ENCODE results near the gene BTBD19. TPM values are rescaled to one million over a fixed set of nuclear protein-coding genes. Genes with fewer than 3 reads are reported as not detected.
"Not testable (repeated sequence)": the region's sequence is repeated elsewhere in the genome, so short reads cannot be mapped to it uniquely, and the experiment has no call there.

BTBD19 gene
- total RNA-seq, 1 donor from 2014 or later: 10.4 TPM

DNA sequence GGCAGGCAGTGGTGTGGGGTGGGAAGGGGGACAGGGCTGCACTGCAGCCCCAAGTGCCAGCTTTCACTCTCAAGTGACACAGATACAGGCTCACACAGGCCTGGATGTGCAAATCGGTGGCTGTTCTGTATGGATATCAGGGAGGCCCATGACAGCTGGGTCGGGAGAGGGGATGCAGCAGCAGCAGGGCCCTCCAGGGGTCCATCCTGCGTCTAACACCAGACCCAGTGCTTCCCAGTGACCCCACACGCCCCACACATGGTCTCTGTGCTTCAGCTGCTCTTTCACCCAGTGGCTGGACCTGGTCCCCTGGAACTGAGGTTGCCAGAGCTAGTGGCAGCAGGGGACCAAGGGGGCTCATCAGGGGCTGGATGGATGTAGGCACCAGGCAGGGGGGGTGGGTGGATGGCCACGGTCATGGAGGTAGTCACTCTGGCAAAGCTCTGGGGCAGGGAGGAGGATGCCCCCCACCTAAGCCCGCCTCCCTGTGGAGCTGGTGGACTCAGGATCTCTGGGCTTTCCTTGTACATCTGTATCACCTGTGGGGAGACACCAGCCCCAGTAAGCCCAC lies 13.9 kb downstream of the BTBD19 start:
- Mint-ChIP-seq H3K4me1 (ENCODE audit: unreplicated experiment) (peaks cover 16% of the 10 kb centered on the region), H3K4me3 (ENCODE audit: unreplicated experiment) (no peak overlapping the region), H3K27ac (ENCODE audit: unreplicated experiment) (no peak overlapping the region), H3K27me3 (ENCODE audit: unreplicated experiment) (peaks cover 10% of the 10 kb centered on the region), H3K9me3 (ENCODE audit: unreplicated experiment) (no peaks in the 10 kb centered on the region), H3K36me3 (ENCODE audit: low read depth, unreplicated experiment) (no peaks in the 10 kb centered on the region)
- TF ChIP-seq, protein P1, sequence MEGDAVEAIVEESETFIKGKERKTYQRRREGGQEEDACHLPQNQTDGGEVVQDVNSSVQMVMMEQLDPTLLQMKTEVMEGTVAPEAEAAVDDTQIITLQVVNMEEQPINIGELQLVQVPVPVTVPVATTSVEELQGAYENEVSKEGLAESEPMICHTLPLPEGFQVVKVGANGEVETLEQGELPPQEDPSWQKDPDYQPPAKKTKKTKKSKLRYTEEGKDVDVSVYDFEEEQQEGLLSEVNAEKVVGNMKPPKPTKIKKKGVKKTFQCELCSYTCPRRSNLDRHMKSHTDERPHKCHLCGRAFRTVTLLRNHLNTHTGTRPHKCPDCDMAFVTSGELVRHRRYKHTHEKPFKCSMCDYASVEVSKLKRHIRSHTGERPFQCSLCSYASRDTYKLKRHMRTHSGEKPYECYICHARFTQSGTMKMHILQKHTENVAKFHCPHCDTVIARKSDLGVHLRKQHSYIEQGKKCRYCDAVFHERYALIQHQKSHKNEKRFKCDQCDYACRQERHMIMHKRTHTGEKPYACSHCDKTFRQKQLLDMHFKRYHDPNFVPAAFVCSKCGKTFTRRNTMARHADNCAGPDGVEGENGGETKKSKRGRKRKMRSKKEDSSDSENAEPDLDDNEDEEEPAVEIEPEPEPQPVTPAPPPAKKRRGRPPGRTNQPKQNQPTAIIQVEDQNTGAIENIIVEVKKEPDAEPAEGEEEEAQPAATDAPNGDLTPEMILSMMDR (IDR thresholded peaks at IDR 0.05; ENCODE audit: unreplicated experiment): no peak
- no peak for DNase-seq (ENCODE audit: low spot score)

DNA sequence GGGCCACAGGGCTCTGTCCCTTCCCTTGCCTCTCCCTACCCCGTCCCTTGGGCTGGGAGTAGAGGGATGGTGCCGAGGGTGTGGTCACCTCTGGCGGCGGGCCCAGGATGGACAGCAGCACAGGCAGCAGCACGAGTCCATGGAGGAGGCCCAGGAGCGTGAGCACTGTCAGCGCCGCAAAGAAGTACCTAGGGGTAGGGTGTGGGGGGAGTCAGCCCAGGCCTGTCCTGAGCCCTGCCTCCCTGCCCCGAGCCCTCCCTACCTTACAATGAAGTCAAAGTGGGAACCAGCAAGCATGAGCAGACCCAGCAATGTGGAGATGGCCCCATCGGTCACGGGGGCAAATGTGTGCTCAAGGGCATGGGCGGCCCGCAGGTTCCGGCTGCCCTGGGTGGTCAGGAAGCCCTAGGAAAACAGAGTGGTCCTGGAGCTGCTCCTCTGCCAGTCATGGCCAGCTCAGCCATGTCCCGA lies 14.7 kb downstream of the BTBD19 start:
- Mint-ChIP-seq H3K4me1 (ENCODE audit: unreplicated experiment) (peaks cover 15% of the 10 kb centered on the region), H3K27me3 (ENCODE audit: unreplicated experiment) (peaks cover 10% of the 10 kb centered on the region), H3K4me3 (ENCODE audit: unreplicated experiment) (no peak overlapping the region), H3K27ac (ENCODE audit: unreplicated experiment) (no peak overlapping the region), H3K9me3 (ENCODE audit: unreplicated experiment) (no peaks in the 10 kb centered on the region), H3K36me3 (ENCODE audit: low read depth, unreplicated experiment) (no peaks in the 10 kb centered on the region)
- DNase-seq (ENCODE audit: low spot score): no peak
- TF ChIP-seq, protein P1 (IDR thresholded peaks at IDR 0.05; ENCODE audit: unreplicated experiment): no peak

DNA sequence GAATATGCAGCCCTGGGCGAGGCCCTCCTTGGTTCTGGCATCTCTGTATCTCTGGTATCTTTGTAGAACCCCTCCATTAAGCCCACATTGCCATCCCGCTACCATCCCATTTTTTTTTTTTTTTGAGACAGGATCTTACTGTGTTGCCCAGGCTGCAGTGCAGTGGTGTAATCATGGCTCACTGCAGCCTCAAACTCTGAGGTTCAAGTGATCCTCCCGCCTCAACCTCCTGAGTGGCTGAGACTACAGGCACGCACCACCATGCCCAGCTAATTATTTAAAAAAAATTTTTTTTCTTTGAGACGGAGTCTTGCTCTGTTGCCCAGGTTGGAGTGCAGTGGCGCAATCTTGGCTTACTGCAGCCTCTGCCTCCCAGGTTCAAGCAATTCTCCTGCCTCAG lies 16.1 kb downstream of the BTBD19 start:
- not testable (repeated sequence) for H3K36me3 Mint-ChIP-seq (ENCODE audit: low read depth, unreplicated experiment)

DNA sequence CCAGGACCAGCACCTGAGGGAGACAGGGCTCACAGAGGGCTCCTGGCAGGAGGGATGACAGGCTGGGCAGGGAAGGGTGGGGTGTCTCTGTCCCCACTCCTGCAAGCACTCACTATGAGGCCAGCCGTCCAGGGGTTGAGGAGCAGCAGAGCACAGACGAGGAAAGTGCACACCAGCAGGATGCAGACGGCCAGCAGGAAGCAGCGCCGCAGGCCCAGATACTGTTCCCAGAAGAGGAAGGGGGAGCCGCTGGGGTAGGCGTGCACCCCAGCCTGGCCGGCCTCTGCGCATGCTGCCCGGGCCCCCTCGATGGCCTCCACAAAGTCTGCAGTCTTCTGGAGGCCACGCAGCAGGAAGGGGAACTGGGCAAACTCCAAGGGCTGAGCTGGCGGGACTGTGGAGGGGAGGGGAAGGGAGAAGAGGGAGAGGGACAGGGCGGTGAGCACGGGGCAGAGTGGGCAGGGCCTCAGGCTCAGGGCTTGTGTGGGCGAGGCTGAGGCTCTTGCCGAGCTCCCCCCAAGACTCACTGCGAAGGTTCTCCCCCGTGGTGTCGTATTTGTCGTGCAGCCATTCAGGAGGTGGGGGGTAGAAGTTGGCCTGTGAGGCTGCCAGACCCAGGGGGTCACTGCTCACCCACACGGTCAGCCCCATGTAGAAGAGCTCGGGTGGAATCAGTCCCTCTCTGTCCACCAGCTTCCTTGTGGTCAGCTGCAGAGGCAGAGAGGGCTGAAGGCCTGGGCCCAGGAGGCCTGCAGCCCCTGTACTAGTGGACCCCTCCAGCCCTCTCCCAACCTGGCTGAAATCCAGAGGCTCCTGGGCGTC lies 18.3 kb downstream of the BTBD19 start:
- H3K27ac Mint-ChIP-seq (ENCODE audit: unreplicated experiment): no peak overlapping the region

More for the DNA sequence above, 16.1 kb downstream of the BTBD19 start:
- not testable (repeated sequence) for H3K27me3 Mint-ChIP-seq (ENCODE audit: unreplicated experiment); H3K27ac Mint-ChIP-seq (ENCODE audit: unreplicated experiment); H3K9me3 Mint-ChIP-seq (ENCODE audit: unreplicated experiment); DNase-seq (ENCODE audit: low spot score); H3K4me3 Mint-ChIP-seq (ENCODE audit: unreplicated experiment)
- peaks cover 13% of the 10 kb centered on the region for H3K4me1 Mint-ChIP-seq (ENCODE audit: unreplicated experiment)

DNA sequence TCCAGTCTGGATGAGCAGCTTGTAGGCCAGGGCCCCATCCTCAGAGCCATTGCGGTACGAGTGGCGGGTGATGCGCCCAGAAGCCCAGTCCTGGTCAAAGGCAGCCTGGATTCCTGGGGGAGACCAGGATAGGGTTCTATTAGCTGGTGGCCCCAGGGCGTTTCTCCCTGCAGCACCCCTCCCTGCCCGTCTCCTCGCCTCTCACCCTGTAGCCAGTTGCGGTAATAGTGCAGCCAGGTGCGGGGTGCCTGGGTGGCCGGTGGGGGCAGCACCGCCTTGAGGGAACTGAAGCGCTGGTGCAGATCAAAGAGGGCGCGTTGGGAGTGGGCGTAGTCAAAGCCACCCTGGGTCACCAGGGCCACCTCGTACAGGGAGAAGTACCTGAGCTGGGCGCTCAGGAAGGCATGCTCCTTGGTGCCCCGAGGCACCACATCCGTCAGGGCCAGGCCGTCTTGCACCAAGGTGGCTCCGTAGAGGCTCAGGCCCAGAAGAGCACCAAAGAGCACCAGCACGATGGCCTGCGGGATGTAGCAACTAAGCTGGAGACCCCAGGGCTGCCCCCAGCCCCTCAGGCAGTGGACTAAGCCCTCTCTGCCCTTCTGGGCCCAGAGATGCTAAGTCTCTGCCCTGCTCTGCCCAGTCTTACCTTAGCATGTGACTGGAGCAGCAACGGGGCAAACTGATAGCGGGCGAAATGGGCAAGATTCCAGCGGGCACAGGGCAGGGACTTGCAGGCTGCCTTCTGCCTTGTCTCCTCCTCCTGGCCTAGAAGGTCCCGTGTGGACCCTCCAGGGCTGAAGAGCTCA lies 19.1 kb downstream of the BTBD19 start:
- TF ChIP-seq, protein P1 (IDR thresholded peaks at IDR 0.05; ENCODE audit: unreplicated experiment): no peak
- Mint-ChIP-seq H3K4me1 (ENCODE audit: unreplicated experiment) (peaks cover 13% of the 10 kb centered on the region), H3K4me3 (ENCODE audit: unreplicated experiment) (no peak overlapping the region), H3K27me3 (ENCODE audit: unreplicated experiment) (peaks cover 5% of the 10 kb centered on the region), H3K27ac (ENCODE audit: unreplicated experiment) (no peak overlapping the region), H3K36me3 (ENCODE audit: low read depth, unreplicated experiment) (no peaks in the 10 kb centered on the region), H3K9me3 (ENCODE audit: unreplicated experiment) (no peaks in the 10 kb centered on the region)
- DNase-seq (ENCODE audit: low spot score): no peak

More for the DNA sequence above, 18.3 kb downstream of the BTBD19 start:
- Mint-ChIP-seq H3K4me3 (ENCODE audit: unreplicated experiment) (no peak overlapping the region), H3K9me3 (ENCODE audit: unreplicated experiment) (no peaks in the 10 kb centered on the region), H3K4me1 (ENCODE audit: unreplicated experiment) (peaks cover 13% of the 10 kb centered on the region), H3K27me3 (ENCODE audit: unreplicated experiment) (peaks cover 9% of the 10 kb centered on the region), H3K36me3 (ENCODE audit: low read depth, unreplicated experiment) (no peaks in the 10 kb centered on the region)
- TF ChIP-seq, protein P1 (IDR thresholded peaks at IDR 0.05; ENCODE audit: unreplicated experiment): no peak
- peak; percentile 10 for DNase-seq (ENCODE audit: low spot score)

All from endothelial cell (in vitro differentiated cells).